ENCODE results near the gene SPG11. TPM values are rescaled to one million over a fixed set of nuclear protein-coding genes. Genes with fewer than 3 reads are reported as not detected.

The SPG11 gene
- total and polyA plus RNA-seq, 9 of the 15 experiments (the other 6 are each of a cell fraction or from before 2014, with no cell fraction given): 23.3 to 71.2 (median 45.6) TPM

DNA sequence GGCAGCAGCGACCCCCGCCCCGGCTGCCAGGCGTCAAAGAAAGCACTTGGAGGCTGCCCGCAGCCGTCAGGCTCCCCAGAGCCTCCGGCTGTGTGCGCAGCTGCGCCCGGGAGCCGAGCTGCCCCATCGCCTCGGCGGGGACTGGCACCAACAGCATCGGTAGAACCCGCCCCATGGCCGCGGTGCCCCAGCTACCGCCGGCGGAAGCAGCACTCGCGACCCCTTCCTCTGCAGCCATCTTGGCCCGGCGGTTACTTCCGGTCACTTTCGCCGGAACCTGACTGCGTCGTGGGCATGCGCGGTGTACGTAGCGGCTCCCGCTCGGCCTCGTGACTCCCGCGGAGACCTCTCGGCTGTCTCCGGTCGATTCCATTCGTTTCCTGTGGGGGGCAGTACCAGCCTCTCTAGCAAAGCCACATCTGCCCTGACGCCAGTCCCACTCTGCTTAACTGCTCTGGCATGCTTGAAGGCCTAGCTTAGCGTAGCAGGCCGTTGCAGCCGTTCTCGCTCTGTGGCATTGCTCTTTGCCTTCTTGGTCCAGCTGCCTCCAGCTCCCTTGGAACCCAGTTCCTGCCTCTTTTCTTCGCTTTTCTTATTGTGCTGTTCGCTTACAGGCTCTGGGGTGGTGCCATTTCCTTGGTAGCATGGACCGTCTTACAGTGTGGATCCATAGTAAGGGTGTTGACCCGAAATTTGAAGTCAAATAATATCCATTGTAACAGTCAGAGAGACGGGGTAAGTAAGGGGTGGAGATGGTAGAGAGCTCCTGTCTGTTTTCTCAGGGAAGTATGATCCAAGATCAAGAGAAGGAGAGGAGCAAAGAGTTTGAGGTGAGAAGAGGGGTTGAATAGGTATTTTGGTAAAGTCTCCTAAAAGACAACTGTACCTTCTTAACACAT is at the start of gene SPG11 (continued):
- TF ChIP-seq ZNF584 (CRISPR knock-in tag; IDR thresholded peaks at IDR 0.05; ENCODE audit: low read depth) (no peak; the same call in 1 of the 2 replicates), ZNF121 (CRISPR knock-in tag; conservative IDR thresholded peaks at IDR 0.05) (no peak), CSDE1 (IDR thresholded peaks at IDR 0.05) (no peak; a peak in 1 of 4 replicates), ZKSCAN1 (IDR thresholded peaks at IDR 0.05; ENCODE audit: low read depth, low read length) (peak; percentile 81; the same call in 1 of the 2 replicates), ZNF512 (tag; IDR thresholded peaks at IDR 0.05) (no peak), RBM25 (IDR thresholded peaks at IDR 0.05; ENCODE audit: low read depth, low read length, severe bottlenecking) (no peak), HDAC8 (tag; IDR thresholded peaks at IDR 0.05) (peak; percentile 92; the same call in 1 of the 2 replicates), MED1 (CRISPR knock-in tag; IDR thresholded peaks at IDR 0.05; ENCODE audit: borderline replicate concordance) (no peak), HOXB6 (CRISPR knock-in tag; IDR thresholded peaks at IDR 0.05; ENCODE audit: borderline replicate concordance) (peak; percentile 59; the same call in 1 of the 2 replicates), RBM15 (IDR thresholded peaks at IDR 0.05; ENCODE audit: insufficient read depth, low read length) (no peak), BDP1 (IDR thresholded peaks at IDR 0.05; ENCODE audit: insufficient read depth, insufficient read length) (no peak), MYBL2 (IDR thresholded peaks at IDR 0.05; ENCODE audit: low read depth) (peak; percentile 75; the same call in 1 of the 2 replicates), MYBL2 (CRISPR knock-in tag; IDR thresholded peaks at IDR 0.05; ENCODE audit: borderline replicate concordance) (no peak), ZNF518B (CRISPR knock-in tag; IDR thresholded peaks at IDR 0.05) (no peak), CBX2 (IDR thresholded peaks at IDR 0.05; ENCODE audit: insufficient read depth, low read length, poor library complexity, severe bottlenecking) (no peak), SMARCE1 (IDR thresholded peaks at IDR 0.05) (0 out of 2 replicates have a peak, but pooled peaks have one; percentile 24), TAL1 (IDR thresholded peaks at IDR 0.05) (no peak), BRF1 (IDR thresholded peaks at IDR 0.05; ENCODE audit: borderline replicate concordance, extremely low read depth, insufficient read length) (no peak), TCF7L2 (IDR thresholded peaks at IDR 0.05; ENCODE audit: low read depth, low read length) (no peak; the same call in 1 of the 2 replicates), SRSF1 (IDR thresholded peaks at IDR 0.05; ENCODE audit: low read depth, low read length) (no peak)
- TF ChIP-seq, protein P1, sequence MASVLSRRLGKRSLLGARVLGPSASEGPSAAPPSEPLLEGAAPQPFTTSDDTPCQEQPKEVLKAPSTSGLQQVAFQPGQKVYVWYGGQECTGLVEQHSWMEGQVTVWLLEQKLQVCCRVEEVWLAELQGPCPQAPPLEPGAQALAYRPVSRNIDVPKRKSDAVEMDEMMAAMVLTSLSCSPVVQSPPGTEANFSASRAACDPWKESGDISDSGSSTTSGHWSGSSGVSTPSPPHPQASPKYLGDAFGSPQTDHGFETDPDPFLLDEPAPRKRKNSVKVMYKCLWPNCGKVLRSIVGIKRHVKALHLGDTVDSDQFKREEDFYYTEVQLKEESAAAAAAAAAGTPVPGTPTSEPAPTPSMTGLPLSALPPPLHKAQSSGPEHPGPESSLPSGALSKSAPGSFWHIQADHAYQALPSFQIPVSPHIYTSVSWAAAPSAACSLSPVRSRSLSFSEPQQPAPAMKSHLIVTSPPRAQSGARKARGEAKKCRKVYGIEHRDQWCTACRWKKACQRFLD (CRISPR knock-in tag; IDR thresholded peaks at IDR 0.05): peak; percentile 98

Data from K562 (cell line).